ENCODE measurements around the gene KIF4B.
"Not testable (repeated sequence)": the region's sequence is repeated elsewhere in the genome, so short reads cannot be mapped to it uniquely, and the experiment has no call there.

Gene KIF4B

GRCh38 chr5:155013526-155013925, at the start of gene KIF4B:
Gene KIF4B, plus strand, starts transcription at chr5:155013755. Its CDS starts 105 bp downstream, at chr5:155013860.
- no peak for DNase-seq

GRCh38 chr5:154966081-154966841, 47.3 kb upstream of the KIF4B start:
- no peak for DNase-seq

- DNase-seq: no peak
Observed at GRCh38 chr5:154966874-154967273, 46.7 kb upstream of the KIF4B start.

- DNase-seq: no peak
Observed at GRCh38 chr5:154967421-154968024, 46.0 kb upstream of the KIF4B start.

GRCh38 chr5:154968953-154969352, 44.6 kb upstream of the KIF4B start:
- DNase-seq: no peak

GRCh38 chr5:154970759-154971158, 42.8 kb upstream of the KIF4B start:
- DNase-seq: no peak

GRCh38 chr5:154971501-154971900, 42.1 kb upstream of the KIF4B start:
- no peak for DNase-seq

- DNase-seq: no peak
Observed at GRCh38 chr5:154972476-154973080, 41.0 kb upstream of the KIF4B start.

- not testable (repeated sequence) for DNase-seq
Observed at GRCh38 chr5:154976082-154976481, 37.5 kb upstream of the KIF4B start.

- DNase-seq: no peak
Observed at GRCh38 chr5:154977409-154977808, 36.1 kb upstream of the KIF4B start.

- not testable (repeated sequence) for DNase-seq
Observed at GRCh38 chr5:154978294-154978693, 35.3 kb upstream of the KIF4B start.

- DNase-seq: no peak
Observed at GRCh38 chr5:154984946-154985516, 28.5 kb upstream of the KIF4B start.

- no peak for DNase-seq
Observed at GRCh38 chr5:154986151-154986550, 27.4 kb upstream of the KIF4B start.

GRCh38 chr5:154989626-154990025, 23.9 kb upstream of the KIF4B start:
- DNase-seq: no peak

- no peak for DNase-seq
Observed at GRCh38 chr5:154993461-154993860, 20.1 kb upstream of the KIF4B start.

- DNase-seq: no peak
Observed at GRCh38 chr5:154995679-154996078, 17.9 kb upstream of the KIF4B start.

- no peak for DNase-seq
Observed at GRCh38 chr5:154997746-154998145, 15.8 kb upstream of the KIF4B start.

GRCh38 chr5:154999865-155000264, 13.7 kb upstream of the KIF4B start:
- no peak for DNase-seq

- DNase-seq: no peak
Observed at GRCh38 chr5:155001523-155001922, 12.0 kb upstream of the KIF4B start.

- DNase-seq: not testable (repeated sequence)
Observed at GRCh38 chr5:155002722-155003121, 10.8 kb upstream of the KIF4B start.

GRCh38 chr5:155004138-155004744, 9.3 kb upstream of the KIF4B start:
- DNase-seq: no peak

- DNase-seq: not testable (repeated sequence)
Observed at GRCh38 chr5:155006265-155006664, 7.3 kb upstream of the KIF4B start.

GRCh38 chr5:155008669-155009068, 4.9 kb upstream of the KIF4B start:
- DNase-seq: no peak

Measured in cortex of kidney (tissue), 1 donor.